NCI-H2029 (cell line): ENCODE results near the gene FAM234B.

Source experiments
- DNase-seq: peaks from one replicate; lab custom pipeline; 2025; lab: John Stamatoyannopoulos, UW

Gene FAM234B, protein sequence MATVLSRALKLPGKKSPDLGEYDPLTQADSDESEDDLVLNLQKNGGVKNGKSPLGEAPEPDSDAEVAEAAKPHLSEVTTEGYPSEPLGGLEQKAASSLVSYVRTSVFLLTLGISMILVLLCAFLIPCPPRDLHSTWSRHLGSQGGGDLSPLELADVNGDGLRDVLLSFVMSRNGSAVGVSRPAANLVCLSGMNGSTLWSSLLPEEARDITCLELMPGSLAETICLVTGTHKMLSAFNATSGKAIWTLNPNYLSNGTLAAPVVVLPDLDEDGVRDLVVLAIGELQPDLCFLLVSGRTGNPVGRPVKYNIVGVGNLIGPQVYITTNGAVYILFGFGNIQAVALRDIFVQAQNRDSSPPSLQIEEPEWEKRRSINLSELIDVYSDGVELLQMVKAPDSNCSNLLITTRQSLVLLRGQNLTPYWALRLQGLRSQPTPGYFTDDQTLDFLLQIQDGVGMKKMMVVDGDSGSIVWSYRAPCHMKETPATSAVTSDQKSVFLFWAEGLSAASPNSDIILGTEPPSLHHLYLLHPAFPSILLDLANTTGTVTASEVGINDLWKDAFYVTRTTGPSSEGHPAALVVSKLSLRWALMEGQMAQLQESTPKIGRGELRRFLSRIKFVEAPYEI

DNA sequence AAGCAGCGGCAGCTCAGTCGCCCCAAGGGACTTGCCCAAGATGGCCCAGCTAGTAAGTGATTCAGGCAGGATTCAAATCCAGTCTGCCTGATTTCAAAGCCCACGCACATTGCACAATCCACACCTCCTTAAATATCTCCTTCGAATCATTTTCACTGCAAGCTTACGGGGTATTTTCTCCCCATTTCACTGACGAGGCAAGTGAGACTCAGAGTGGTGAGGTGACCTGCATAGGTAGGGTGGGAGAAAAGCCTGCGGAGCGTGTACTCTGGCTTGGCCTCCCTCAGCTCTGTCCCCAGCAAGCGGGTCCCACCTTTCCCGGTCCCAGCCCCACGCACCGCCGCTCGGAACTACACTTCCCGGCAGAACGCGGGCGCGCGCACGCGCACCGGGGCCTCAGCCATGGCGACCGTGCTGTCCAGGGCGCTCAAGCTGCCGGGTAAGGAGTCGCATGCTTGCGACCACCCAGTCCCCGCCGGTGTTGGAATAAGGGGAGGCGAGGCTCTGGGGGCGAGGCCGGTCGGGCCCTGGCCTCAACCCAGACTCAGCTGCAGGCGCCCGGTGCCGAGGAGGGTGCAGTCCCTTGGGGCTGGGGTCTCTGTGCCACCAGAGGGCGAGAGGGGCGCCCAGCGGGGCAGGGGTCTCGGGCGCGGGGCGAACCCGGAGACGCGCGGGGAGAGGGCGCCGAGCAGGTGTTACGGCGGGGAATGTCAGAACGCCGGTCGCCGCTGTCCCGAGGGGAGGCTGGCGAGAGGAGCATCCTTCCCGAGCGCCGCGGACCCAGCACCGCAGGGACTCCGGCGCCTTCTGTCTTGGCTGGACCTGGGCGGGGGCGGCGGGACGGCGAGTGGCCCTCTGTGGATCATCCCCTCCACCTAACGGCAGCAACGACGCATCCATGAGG is at the start of gene FAM234B:
Gene FAM234B (plus strand): TSS at position 380 of the 904 bp plus-strand sequence. CDS start 23 bp downstream, at position 403.
- peak; percentile 21 for DNase-seq

DNA sequence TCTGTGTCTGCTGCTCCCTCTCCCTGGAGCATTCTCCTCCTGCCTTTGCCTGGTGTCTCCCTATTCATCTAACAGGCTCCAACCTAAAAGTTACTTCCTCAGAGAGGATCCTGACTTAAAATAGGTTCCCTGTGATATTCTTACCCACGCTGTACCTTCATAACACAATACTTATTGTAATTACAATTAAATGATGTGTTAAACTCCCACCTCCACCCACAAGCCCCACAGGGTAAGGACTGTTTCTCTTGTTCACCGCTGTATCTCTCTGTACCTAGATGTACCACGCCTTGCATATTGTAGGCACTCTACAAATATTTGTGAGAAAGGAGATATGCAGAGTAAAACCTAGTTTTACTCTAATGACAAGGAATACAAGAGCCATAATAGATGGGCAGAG is 49.1 kb upstream of the FAM234B start:
- DNase-seq = no peak

DNA sequence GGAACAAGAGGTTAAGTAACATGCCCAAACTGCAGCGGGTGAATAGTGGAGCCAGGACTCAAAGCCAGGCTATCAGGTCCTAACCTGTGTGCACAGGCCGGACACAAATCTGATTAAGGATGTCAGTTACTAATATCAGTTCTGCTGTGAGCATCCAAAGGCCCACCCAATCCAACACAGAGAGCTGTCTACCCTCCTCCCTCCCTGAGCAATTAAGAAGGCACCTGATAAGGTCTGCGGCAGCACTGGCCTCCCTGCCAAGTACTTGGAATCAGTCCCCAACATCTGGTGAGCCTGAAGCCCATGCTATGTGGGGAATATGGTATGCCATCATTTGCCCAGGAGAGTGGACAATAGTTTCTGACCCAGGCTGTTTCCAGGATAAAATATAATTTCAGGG is 48.0 kb upstream of the FAM234B start:
- no peak for DNase-seq

DNA sequence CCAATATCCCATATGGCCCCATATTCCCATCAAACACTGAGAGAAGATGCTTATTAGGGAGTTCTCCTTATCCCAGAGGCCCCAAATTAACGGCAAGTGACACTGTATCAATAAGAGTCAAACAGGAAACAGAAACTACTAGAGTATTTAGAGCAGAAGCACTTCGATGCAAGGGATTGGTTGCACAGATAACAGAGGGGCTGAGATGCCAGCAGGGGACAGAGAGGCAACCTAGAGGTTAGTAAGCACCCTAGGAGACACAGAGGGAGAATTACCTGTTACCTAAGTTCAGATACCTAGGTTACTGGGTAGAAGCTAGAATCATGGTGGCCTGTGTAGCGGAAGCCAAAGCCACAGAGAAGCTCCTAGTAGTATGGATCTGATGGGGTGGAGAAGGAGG is 47.0 kb upstream of the FAM234B start:
- no peak for DNase-seq

DNA sequence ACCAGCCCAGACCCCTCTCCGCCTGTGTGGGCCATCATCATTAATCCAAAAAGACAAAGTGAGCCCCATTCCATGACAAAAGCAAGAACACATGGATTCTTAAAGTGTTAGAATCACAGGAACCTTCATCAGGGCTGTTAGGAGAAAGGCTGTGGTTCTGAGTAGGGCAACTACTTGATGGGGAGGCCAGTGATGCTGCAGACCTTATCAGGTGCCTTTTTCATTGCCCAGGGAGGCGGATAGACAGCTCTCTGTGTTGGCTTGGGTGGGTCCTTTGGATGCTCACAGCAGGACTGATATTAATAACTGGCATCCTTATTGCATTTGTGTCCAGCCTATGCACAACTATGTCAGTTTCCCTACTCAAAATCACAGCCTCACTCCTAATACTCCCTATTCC is 46.4 kb upstream of the FAM234B start:
- DNase-seq = no peak

DNA sequence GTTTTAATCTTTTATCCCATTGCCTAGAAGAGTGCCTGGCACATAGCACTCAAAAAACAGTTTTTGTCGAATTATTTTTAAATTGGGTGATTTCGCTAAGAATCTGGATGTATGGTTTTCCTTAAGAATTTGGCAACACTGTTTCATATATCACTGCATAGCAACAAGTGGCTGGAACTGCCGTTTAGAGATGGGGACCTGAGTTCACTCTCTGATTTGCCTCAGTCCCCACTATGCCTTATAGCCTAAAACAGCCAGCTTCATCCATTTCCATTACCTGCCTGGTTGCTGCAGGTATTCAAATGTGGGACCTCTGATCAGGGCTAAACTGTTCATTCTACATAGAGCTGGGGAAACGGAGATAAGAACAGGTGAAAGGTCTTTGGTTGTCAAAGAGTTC is 45.9 kb upstream of the FAM234B start:
- no peak for DNase-seq

- no peak for DNase-seq
Measured at GRCh38 chr12:12999271-12999958, 44.8 kb upstream of the FAM234B start.

- DNase-seq = peak; percentile 84
Measured at GRCh38 chr12:12999959-13000615, 44.1 kb upstream of the FAM234B start, which contains the start of gene HEBP1. Gene HEBP1 (minus strand): TSS chr12:13000265. CDS start chr12:13000114, 151 bp downstream.

DNA sequence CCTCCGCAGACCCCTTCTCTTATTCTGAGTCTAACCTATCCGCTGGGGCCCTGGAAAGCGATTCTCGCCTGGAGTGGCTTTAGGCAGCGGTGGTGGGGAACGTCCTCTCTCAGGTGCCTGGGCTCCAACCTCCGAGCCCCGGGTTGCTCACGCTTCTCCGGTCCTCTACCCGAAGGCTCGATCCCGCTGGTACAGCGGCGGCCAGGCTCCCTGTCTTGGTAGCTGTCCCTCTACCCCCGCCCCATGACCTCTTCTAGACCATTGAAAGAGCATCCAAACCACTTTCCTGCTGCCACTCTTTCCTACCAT is 43.6 kb upstream of the FAM234B start:
- DNase-seq = peak; percentile 34

- peak; percentile 16 for DNase-seq
Measured at GRCh38 chr12:13000925-13001774, 43.0 kb upstream of the FAM234B start.

DNA sequence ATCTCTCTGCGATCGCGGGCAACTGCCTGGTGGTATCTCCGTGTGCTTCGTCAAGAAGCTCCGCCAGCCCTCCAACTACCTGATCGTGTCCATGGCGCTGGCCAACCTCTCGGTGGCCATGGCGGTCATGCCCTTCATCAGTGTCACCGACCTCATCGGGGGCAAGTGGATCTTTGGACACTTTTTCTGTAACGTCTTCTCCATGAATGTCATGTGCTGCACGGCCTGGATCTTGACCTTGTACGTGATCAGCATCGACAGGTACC is 42.5 kb upstream of the FAM234B start:
- DNase-seq = no peak

- DNase-seq = no peak
Measured at GRCh38 chr12:13002301-13003097, 41.7 kb upstream of the FAM234B start.

DNA sequence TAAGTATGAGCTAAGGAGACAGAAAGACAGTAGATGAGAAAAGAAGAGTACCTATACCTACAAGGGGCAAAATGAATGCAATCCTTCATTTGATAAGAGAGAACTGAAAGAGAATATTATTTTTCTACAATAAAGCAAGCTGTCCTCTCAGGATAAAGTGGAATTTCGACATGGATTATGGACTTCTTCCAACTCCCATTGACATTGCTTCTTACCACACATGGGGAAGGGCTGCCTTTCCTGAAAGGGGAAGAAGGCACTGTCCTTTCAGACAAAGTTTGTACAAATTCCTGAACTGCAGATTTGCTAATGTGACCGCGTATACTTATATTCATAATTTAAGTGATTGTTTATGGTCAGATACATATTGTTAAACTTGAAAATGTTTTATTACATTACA is 39.8 kb upstream of the FAM234B start:
- DNase-seq = no peak

GRCh38 chr12:13004986-13005385 is 39.2 kb upstream of the FAM234B start:
- DNase-seq = no peak

DNA sequence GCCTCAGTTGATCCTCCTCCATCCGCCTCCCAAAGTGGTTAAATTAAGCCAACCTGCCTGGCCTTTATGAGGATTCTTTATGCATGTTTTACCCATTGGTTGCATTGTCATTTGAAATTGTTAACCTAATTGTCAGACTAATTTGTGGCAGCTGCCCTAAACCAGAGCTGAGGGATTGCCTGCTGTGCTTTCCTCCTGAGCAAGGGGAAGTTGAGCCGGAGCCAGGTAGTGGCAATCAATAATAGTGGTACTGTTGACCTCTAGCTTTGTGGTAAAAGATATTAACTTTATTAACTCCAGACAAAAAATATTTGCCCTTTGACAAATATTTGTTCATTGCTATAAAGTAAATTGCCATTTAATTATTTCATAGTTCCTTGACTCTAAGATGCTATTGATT is 38.5 kb upstream of the FAM234B start:
- DNase-seq = no peak

DNA sequence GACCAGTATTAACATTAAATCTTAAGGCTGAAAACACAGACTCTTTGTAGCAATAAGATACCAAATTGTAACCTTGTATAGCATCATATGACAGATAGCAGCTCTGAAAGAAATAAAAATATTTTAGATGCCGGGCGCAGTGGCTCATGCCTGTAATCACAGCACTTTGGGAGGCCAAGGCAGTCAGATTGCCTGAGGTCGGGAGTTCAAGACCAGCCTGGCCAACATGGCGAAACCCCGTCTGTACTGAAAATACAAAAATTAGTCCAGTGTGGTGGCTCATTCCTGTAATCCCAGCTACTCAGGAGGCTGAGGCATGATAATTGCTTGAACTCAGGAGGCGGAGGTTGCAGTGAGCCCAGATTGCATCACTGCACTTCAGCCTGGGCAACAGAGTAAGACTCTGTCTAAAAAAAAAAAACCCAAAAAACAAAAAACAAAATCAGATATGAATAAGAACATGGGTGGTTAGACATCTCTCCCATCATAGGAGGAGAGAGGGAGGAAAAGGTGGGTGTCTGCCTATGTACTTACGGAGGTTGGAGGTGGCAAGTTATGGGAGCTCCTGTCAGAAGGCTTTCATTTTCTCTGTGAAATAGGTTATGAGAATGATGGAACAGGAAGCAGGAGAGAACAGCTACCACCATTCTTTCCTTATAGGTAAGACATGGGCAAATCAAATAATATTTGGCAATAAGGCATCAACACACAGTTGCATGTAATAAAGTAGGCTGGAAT is 36.5 kb upstream of the FAM234B start:
- no peak for DNase-seq

DNA sequence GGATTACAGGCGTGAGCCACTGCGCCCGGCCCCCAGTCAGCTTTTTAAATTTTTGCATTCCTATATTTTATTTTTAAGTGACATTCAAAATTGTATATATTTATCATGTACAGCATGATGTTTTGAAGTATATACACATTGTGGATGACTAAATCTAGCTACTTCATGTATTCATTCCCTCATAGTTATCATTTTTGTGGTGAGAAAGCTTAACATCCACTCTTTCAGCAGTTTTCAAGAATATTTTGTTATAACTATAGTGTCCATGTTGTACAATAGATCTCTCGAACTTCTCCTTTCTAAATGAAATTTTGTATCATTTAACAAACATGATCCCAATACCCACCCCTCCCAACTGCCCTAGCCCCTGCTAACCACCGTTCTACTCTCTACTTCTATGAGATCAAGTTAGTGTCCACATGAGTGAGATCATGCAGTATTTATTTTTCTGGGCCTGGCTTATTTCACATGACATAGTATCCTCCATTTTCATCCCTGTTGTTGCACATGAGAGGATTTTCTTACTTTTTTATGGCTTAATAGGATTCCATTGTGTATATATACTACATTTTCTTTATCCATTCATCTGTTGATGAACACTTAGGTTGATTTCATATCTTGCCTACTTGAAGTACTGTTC is 35.3 kb upstream of the FAM234B start:
- DNase-seq = no peak

GRCh38 chr12:13011098-13011497 is 33.1 kb upstream of the FAM234B start:
- no peak for DNase-seq

GRCh38 chr12:13022851-13023271 is 21.3 kb upstream of the FAM234B start:
- DNase-seq = no peak
